Endometrial microvascular endothelial cells (primary cell): ENCODE measurements around the gene ZNF575. TPM values are rescaled to one million over a fixed set of nuclear protein-coding genes. Genes with fewer than 3 reads are reported as not detected.

Source experiments
- total RNA-seq: library from RNA; depleted of rRNA; stranded (reverse); fragments of >200 nt; gene quantifications from one replicate; pipeline ENCODE4 v1.2.3, GENCODE V29; 2015; ENCODE audit errors: inconsistent ontology term

ZNF575 gene
- total RNA-seq, 1 donor from 2014 or later = not detected

Other genes with a start within 250 kb of the ZNF575 start
- 0.46 TPM for gene CD177, start 179.5 kb upstream of the ZNF575 start, total RNA-seq
- gene TEX101, start 118.3 kb upstream of the ZNF575 start, total RNA-seq = not detected
- gene LYPD3, start 67.6 kb upstream of the ZNF575 start, total RNA-seq = not detected
- 4.4 TPM for gene PHLDB3, start 28.4 kb upstream of the ZNF575 start, total RNA-seq
- 52.6 TPM for gene ETHE1, start 6.0 kb upstream of the ZNF575 start, total RNA-seq
- 51.9 TPM for gene XRCC1, start 42.3 kb downstream of the ZNF575 start, total RNA-seq
- 1.9 TPM for gene PINLYP, start 42.6 kb downstream of the ZNF575 start, total RNA-seq
- gene IRGQ, start 62.9 kb downstream of the ZNF575 start, total RNA-seq = 15.0 TPM
- gene ZNF576, start 63.4 kb downstream of the ZNF575 start, total RNA-seq = 22.5 TPM
- not detected for gene SRRM5, start 78.9 kb downstream of the ZNF575 start, total RNA-seq
- gene ZNF428, start 86.4 kb downstream of the ZNF575 start, total RNA-seq = 62.4 TPM
- gene CADM4, start 106.7 kb downstream of the ZNF575 start, total RNA-seq = 0.19 TPM
- 245 TPM for gene PLAUR, start 137.0 kb downstream of the ZNF575 start, total RNA-seq
- not detected for gene IRGC, start 182.9 kb downstream of the ZNF575 start, total RNA-seq
- 13.9 TPM for gene SMG9, start 221.8 kb downstream of the ZNF575 start, total RNA-seq
- 17.4 TPM for gene KCNN4, start 247.8 kb downstream of the ZNF575 start, total RNA-seq